ENCODE results near the gene CLEC2D. TPM values are rescaled to one million over a fixed set of nuclear protein-coding genes. Genes with fewer than 3 reads are reported as not detected.

CLEC2D gene
- total and polyA plus RNA-seq, 2 donors (not counting 1 experiment from before 2014, with no cell fraction given), result 158 to 426 TPM

GRCh38 chr12:9717070-9717925 lies 47.8 kb downstream of the CLEC2D start:
- DNase-seq (no peak), ATAC-seq (ENCODE audit: low read depth) (no peak)
- Histone ChIP-seq H3K79me2 (ENCODE audit: control insufficient read depth, insufficient read depth, low read length) (peaks cover 28% of the 10 kb centered on the region), H3K4me1 (ENCODE audit: control insufficient read depth in 2 of 2, insufficient read depth in 2 of 2, low read length in 2 of 2) (peaks cover 89 to 93% of the 10 kb centered on the region in 2 donors), H3K9ac (ENCODE audit: low read length) (peak overlapping the region; percentile 21), H2AFZ (ENCODE audit: insufficient read depth, low read depth, low read length, poor library complexity, severe bottlenecking) (no peak overlapping the region), H3K4me2 (replicated peaks; ENCODE audit: low read depth, low read length, poor library complexity, severe bottlenecking) (peak overlapping the region; percentile 60), H3K4me3 (ENCODE audit: control extremely low read depth in 1 of 5, extremely low read depth in 1 of 5, insufficient read depth in 1 of 5, low read depth in 2 of 5, low read length in 4 of 5) (peak overlapping the region in 2 of 5 experiments; percentile 3 to 44), H3K9me3 (ENCODE audit: control extremely low read depth in 1 of 3, control insufficient read depth in 2 of 3, insufficient read depth in 1 of 3, low read length in 2 of 3) (peaks cover 0 to 8% (median 0%) of the 10 kb centered on the region in 3 donors), H3K27me3 (replicated peaks in 1 of 4; ENCODE audit: control extremely low read depth in 1 of 4, control insufficient read depth in 3 of 4, insufficient read depth in 4 of 4, low read length in 3 of 4) (no peaks in the 10 kb centered on the region), H3K27ac (ENCODE audit: low read length in 2 of 2) (peak overlapping the region in 1 of 2 donors; percentile 91), H4K20me1 (ENCODE audit: control insufficient read depth, insufficient read depth, low read length, poor library complexity, severe bottlenecking) (no peaks in the 10 kb centered on the region), H3K36me3 (replicated peaks in 1 of 2; ENCODE audit: control extremely low read depth in 1 of 2, control insufficient read depth in 1 of 2, extremely low read depth in 1 of 2, insufficient read depth in 2 of 2, low read length in 1 of 2) (no peaks in the 10 kb centered on the region)
- peaks cover 92% of the 10 kb centered on the region for H3K4me1 Mint-ChIP-seq
- ChIA-PET POLR2A (interaction anchor here (0.6 to 1.4 kb wide), 3 partner anchors 13 to 66 kb away, joined by 3 to 7 read pairs (median 4); no protein-coding TSS in a partner anchor), CTCF (interaction anchor here (0.6 to 4.0 kb wide), 15 partner anchors 8 to 83 kb away, joined by 3 to 23 read pairs (median 5); partner anchors contain the start of gene CD69)
- H3K4me3 Mint-ChIP-seq, result peak overlapping the region; percentile 49
- no peaks in the 10 kb centered on the region for H3K9me3 Mint-ChIP-seq (ENCODE audit: insufficient read depth)
- TF ChIP-seq CTCF (IDR thresholded peaks at IDR 0.05), result no peak
- TF ChIP-seq EZH2 (IDR thresholded peaks at IDR 0.05; ENCODE audit: borderline replicate concordance, insufficient read depth, low read depth, low read length, poor library complexity, severe bottlenecking), result no peak
- peak overlapping the region; percentile 96 for H3K27ac Mint-ChIP-seq
- no peaks in the 10 kb centered on the region for H3K27me3 Mint-ChIP-seq
- WGBS (ENCODE audit: insufficient coverage), result 90% methylated on average over 9 of the region's 15 CpGs
- intact Hi-C loops (cut with micrococcal nuclease), result loop anchor here (1.0 kb wide), 1 partner anchor 11 kb away; no protein-coding TSS in a partner anchor

GRCh38 chr12:9718968-9719367 lies 49.5 kb downstream of the CLEC2D start:
- Mint-ChIP-seq H3K27me3 (no peaks in the 10 kb centered on the region), H3K9me3 (ENCODE audit: insufficient read depth) (no peaks in the 10 kb centered on the region), H3K4me1 (peaks cover 91% of the 10 kb centered on the region), H3K4me3 (peak overlapping the region; percentile 49), H3K27ac (peak overlapping the region; percentile 92)
- peaks cover 88 to 97% of the 10 kb centered on the region in 2 donors for H3K4me1 ChIP-seq (ENCODE audit: control insufficient read depth in 2 of 2, insufficient read depth in 2 of 2, low read length in 2 of 2)
- H3K27me3 ChIP-seq (replicated peaks in 1 of 4; ENCODE audit: control extremely low read depth in 1 of 4, control insufficient read depth in 3 of 4, insufficient read depth in 4 of 4, low read length in 3 of 4), result no peaks in the 10 kb centered on the region
- no peak for TF ChIP-seq CTCF (IDR thresholded peaks at IDR 0.05)
- no peak for TF ChIP-seq EZH2 (IDR thresholded peaks at IDR 0.05; ENCODE audit: borderline replicate concordance, insufficient read depth, low read depth, low read length, poor library complexity, severe bottlenecking)
- 71% methylated on average over 3 of the region's 7 CpGs for WGBS (ENCODE audit: insufficient coverage)
- peaks cover 43% of the 10 kb centered on the region for H3K79me2 ChIP-seq (ENCODE audit: control insufficient read depth, insufficient read depth, low read length)
- H3K9ac ChIP-seq (ENCODE audit: low read length), result peak overlapping the region; percentile 21
- intact Hi-C loops (cut with micrococcal nuclease), result no loop called here
- H3K36me3 ChIP-seq (replicated peaks in 1 of 2; ENCODE audit: control extremely low read depth in 1 of 2, control insufficient read depth in 1 of 2, extremely low read depth in 1 of 2, insufficient read depth in 2 of 2, low read length in 1 of 2), result no peaks in the 10 kb centered on the region
- DNase-seq, result no peak
- peak overlapping the region in 1 of 2 donors; percentile 91 for H3K27ac ChIP-seq (ENCODE audit: low read length in 2 of 2)
- H4K20me1 ChIP-seq (ENCODE audit: control insufficient read depth, insufficient read depth, low read length, poor library complexity, severe bottlenecking), result no peaks in the 10 kb centered on the region
- peak overlapping the region in 1 of 5 experiments; percentile 44 for H3K4me3 ChIP-seq (ENCODE audit: control extremely low read depth in 1 of 5, extremely low read depth in 1 of 5, insufficient read depth in 1 of 5, low read depth in 2 of 5, low read length in 4 of 5)
- ChIA-PET POLR2A (no interaction called here), CTCF (interaction anchor here (0.9 to 3.1 kb wide), 4 partner anchors 11 to 35 kb away, joined by 3 to 23 read pairs (median 6); no protein-coding TSS in a partner anchor)
- peak overlapping the region; percentile 60 for H3K4me2 ChIP-seq (replicated peaks; ENCODE audit: low read depth, low read length, poor library complexity, severe bottlenecking)
- peaks cover 0 to 8% (median 0%) of the 10 kb centered on the region in 3 donors for H3K9me3 ChIP-seq (ENCODE audit: control extremely low read depth in 1 of 3, control insufficient read depth in 2 of 3, insufficient read depth in 1 of 3, low read length in 2 of 3)
- no peak overlapping the region for H2AFZ ChIP-seq (ENCODE audit: insufficient read depth, low read depth, low read length, poor library complexity, severe bottlenecking)
- ATAC-seq (ENCODE audit: low read depth), result no peak
